Activated naive CD8-positive, alpha-beta T cell treated with anti-CD3 and anti-CD28 coated beads, Interleukin-2, amount 10 ng/mL, durations not matched to agents 7 days and 5 days (primary cell): ENCODE results near the gene CHMP6. TPM values are rescaled to one million over a fixed set of nuclear protein-coding genes. Genes with fewer than 3 reads are reported as not detected.

Source experiments
- ATAC-seq: fragments of 150-1000 bp; cut with Tn5 transposase; one replicate; pipeline ENCODE4 v1.10.0; 2021; ENCODE audit warnings: low read depth, moderate library complexity
- POLR2A ChIA-PET: fragments of 350-600 bp; sonication (Branson Sonifier 250); formaldehyde crosslinking; loops from one replicate; lab custom pipeline; 2021; ENCODE audit warnings: antibody characterized with exemption; lab: Charles Lee
- DNase-seq: peaks from one replicate; pipeline ENCODE4 v3.0.0; 2021
- H3K27ac Mint-ChIP-seq: one replicate; pipeline ENCODE4 v1.8.0; 2022; ENCODE audit warnings: mild to moderate bottlenecking, mixed read lengths
- H3K27me3 Mint-ChIP-seq: one replicate; pipeline ENCODE4 v1.8.0; 2022; ENCODE audit warnings: mild to moderate bottlenecking, moderate library complexity, mixed read lengths
- H3K36me3 Mint-ChIP-seq: one replicate; pipeline ENCODE4 v1.8.0; 2021; ENCODE audit warnings: mild to moderate bottlenecking, mixed read lengths
- H3K4me1 Mint-ChIP-seq: one replicate; pipeline ENCODE4 v1.8.0; 2021; ENCODE audit warnings: mixed read lengths
- H3K4me3 Mint-ChIP-seq: one replicate; pipeline ENCODE4 v1.8.0; 2022; ENCODE audit warnings: mild to moderate bottlenecking, moderate library complexity, mixed read lengths
- H3K9me3 Mint-ChIP-seq: one replicate; pipeline ENCODE4 v1.8.0; 2021; ENCODE audit warnings: mixed read lengths
- total RNA-seq, 2 experiments: library from RNA; stranded (reverse); gene quantifications; one replicate each; pipeline ENCODE4 v1.2.3, GENCODE V29; 2021

The CHMP6 gene
- total RNA-seq, 2 experiments from 2014 or later: 32.5 to 33.0 TPM

DNA sequence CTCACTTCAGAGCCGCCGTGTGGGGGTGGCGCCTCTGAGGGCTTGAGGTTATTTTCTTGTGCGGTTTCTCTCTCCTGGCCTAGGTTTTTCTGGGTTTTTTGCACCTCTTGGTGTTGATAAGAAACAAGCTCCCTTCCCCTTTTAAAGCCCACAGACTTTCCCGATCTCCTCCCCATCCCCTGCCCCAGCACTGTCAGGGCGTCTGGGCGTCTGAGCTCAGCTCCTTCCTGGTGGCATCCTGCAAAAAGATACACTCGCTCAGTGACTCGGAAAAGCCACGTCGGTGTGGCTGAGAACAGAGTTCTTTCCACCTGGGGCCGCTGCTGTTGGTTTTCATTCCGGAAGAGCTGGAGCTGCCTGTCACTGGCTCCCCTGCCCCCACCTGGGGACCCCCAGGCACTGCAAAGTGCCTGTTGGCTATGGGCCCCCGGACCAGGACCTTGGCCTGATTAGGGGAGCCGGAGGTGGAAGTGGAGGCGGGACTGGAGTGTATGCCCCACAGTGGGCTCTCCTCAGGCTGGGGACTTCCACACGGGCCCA lies 57.8 kb downstream of the CHMP6 start:
- no peaks in the 10 kb centered on the region for H3K36me3 Mint-ChIP-seq
- peaks cover 6% of the 10 kb centered on the region for H3K4me1 Mint-ChIP-seq
- H3K4me3 Mint-ChIP-seq: peak overlapping the region; percentile 72
- peak; percentile 48 for ATAC-seq
- no peak for DNase-seq
- H3K9me3 Mint-ChIP-seq: no peaks in the 10 kb centered on the region
- peak overlapping the region; percentile 71 for H3K27ac Mint-ChIP-seq
- H3K27me3 Mint-ChIP-seq: no peaks in the 10 kb centered on the region
- POLR2A ChIA-PET: interaction anchor here (1.0 to 1.5 kb wide), 2 partner anchors 39 to 45 kb away, joined by 3 to 4 read pairs; no protein-coding TSS in a partner anchor

Other genes starting within 250 kb of the CHMP6 start
- 1 to 10 TPM; 7.4 to 7.5 TPM for gene BAIAP2, start 43.3 kb downstream of the CHMP6 start, total RNA-seq
- gene PVALEF, start 173.7 kb downstream of the CHMP6 start, total RNA-seq: not detected
- gene AATK, start 174.4 kb downstream of the CHMP6 start, total RNA-seq: 1 to 10 TPM; 1.2 to 1.4 TPM
- 10 to 100 TPM; 18.4 to 20.7 TPM for gene CEP131, start 231.1 kb downstream of the CHMP6 start, total RNA-seq
- 10 to 100 TPM; 71.1 to 78.8 TPM for gene TEPSIN, start 247.2 kb downstream of the CHMP6 start, total RNA-seq
- gene NDUFAF8, start 247.5 kb downstream of the CHMP6 start, total RNA-seq: 10 to 100 TPM; 33.0 to 44.6 TPM